ENCODE results near the gene CST1.
"Not testable (repeated sequence)": the region's sequence is repeated elsewhere in the genome, so short reads cannot be mapped to it uniquely, and the experiment has no call there.

CST1 gene

GRCh38 chr20:23748975-23749374, 1.8 kb downstream of the CST1 start:
- not testable (repeated sequence) for H3K27ac Mint-ChIP-seq; H3K4me1 Mint-ChIP-seq (ENCODE audit: low read depth); DNase-seq (ENCODE audit: low spot score); H3K4me3 Mint-ChIP-seq; H3K27me3 Mint-ChIP-seq (ENCODE audit: low read depth); H3K9me3 Mint-ChIP-seq; H3K36me3 Mint-ChIP-seq (ENCODE audit: low read depth)

- not testable (repeated sequence) for H3K4me3 Mint-ChIP-seq; H3K27me3 Mint-ChIP-seq (ENCODE audit: low read depth); DNase-seq (ENCODE audit: low spot score); H3K27ac Mint-ChIP-seq; H3K36me3 Mint-ChIP-seq (ENCODE audit: low read depth); H3K9me3 Mint-ChIP-seq; H3K4me1 Mint-ChIP-seq (ENCODE audit: low read depth)
Observed at GRCh38 chr20:23747551-23747950, 3.2 kb downstream of the CST1 start.

DNA sequence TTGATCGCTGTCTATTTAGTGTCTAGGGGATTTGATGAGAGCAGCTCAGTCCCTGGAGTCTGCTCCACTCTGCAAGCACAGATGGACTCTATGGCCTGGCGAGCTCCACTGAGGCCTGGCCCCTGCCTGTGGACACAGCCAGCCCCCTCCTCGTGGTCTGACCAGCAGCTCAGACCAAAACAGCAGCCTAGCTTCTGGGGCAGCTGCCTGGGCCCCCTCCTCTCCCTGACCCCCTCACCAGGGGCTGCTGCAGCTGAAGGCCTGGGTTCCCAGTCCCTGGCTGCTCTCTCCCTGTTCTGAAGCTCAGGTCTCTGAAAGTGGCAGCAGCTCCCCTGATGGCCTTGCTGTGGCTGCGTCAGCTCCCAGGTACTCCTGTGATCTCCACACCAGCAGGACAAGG, 3.6 kb downstream of the CST1 start:
- H3K27me3 Mint-ChIP-seq (ENCODE audit: low read depth), result not testable (repeated sequence)

GRCh38 chr20:23746321-23746720, 4.4 kb downstream of the CST1 start:
- no peak overlapping the region for H3K27ac Mint-ChIP-seq
- no peaks in the 10 kb centered on the region for H3K4me1 Mint-ChIP-seq (ENCODE audit: low read depth)
- H3K9me3 Mint-ChIP-seq, result no peaks in the 10 kb centered on the region

More for the DNA sequence above, 3.6 kb downstream of the CST1 start:
- not testable (repeated sequence) for H3K9me3 Mint-ChIP-seq; H3K36me3 Mint-ChIP-seq (ENCODE audit: low read depth); DNase-seq (ENCODE audit: low spot score); H3K4me3 Mint-ChIP-seq; H3K27ac Mint-ChIP-seq; H3K4me1 Mint-ChIP-seq (ENCODE audit: low read depth)

DNA sequence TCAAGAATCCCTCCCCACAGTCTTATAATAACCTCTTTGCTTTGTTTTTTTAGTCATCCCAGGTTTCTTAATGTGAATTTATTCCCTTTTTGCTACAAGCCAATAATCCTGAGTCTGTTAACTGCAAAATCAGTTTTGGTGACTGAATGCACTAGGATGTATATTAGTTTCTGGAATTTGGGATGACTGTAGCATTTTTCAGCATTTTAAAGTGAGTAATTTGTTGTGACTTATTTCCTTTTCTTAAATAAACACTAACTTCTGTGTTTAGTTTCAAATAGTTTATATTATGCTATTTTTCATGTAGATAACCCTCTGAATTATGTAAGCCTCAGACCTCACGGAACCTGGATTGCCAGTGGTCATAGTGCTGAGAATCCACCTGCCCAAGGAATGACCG, 5.5 kb downstream of the CST1 start:
- no peaks in the 10 kb centered on the region for H3K4me1 Mint-ChIP-seq (ENCODE audit: low read depth)
- no peaks in the 10 kb centered on the region for H3K9me3 Mint-ChIP-seq
- no peaks in the 10 kb centered on the region for H3K36me3 Mint-ChIP-seq (ENCODE audit: low read depth)
- no peak overlapping the region for H3K27ac Mint-ChIP-seq
- no peak overlapping the region for H3K4me3 Mint-ChIP-seq
- DNase-seq (ENCODE audit: low spot score), result no peak
- H3K27me3 Mint-ChIP-seq (ENCODE audit: low read depth), result no peaks in the 10 kb centered on the region

More at GRCh38 chr20:23746321-23746720, 4.4 kb downstream of the CST1 start:
- DNase-seq (ENCODE audit: low spot score), result no peak
- H3K36me3 Mint-ChIP-seq (ENCODE audit: low read depth), result no peaks in the 10 kb centered on the region
- no peak overlapping the region for H3K4me3 Mint-ChIP-seq
- no peaks in the 10 kb centered on the region for H3K27me3 Mint-ChIP-seq (ENCODE audit: low read depth)

- Mint-ChIP-seq H3K4me3 (no peak overlapping the region), H3K9me3 (no peaks in the 10 kb centered on the region), H3K4me1 (ENCODE audit: low read depth) (no peaks in the 10 kb centered on the region), H3K36me3 (ENCODE audit: low read depth) (no peaks in the 10 kb centered on the region), H3K27ac (no peak overlapping the region), H3K27me3 (ENCODE audit: low read depth) (no peaks in the 10 kb centered on the region)
- DNase-seq (ENCODE audit: low spot score), result no peak
Observed at GRCh38 chr20:23744817-23745216, 5.9 kb downstream of the CST1 start.

DNA sequence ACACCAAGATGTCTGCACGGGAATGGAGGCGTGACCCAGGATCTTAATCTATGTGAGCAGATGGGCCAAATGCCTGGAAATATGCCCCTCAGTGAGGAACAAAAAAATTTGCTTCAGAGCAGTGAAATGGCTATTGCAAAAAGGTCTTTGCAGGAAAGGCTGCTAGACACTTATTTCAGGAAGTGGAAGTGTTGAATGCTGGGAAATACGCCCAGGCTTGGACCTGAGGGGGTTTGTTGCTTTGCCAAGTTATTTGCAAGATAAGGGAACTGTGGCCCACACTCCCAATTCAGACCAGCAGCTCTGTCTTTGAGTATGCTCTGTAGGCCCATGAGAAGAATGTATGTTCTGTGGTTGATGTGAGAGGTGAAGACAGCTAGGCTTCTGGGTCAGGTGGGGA, 15.3 kb downstream of the CST1 start:
- not testable (repeated sequence) for DNase-seq (ENCODE audit: low spot score); H3K36me3 Mint-ChIP-seq (ENCODE audit: low read depth); H3K4me1 Mint-ChIP-seq (ENCODE audit: low read depth); H3K27ac Mint-ChIP-seq; H3K4me3 Mint-ChIP-seq; H3K9me3 Mint-ChIP-seq
- peaks cover 12% of the 10 kb centered on the region for H3K27me3 Mint-ChIP-seq (ENCODE audit: low read depth)

- DNase-seq (ENCODE audit: low spot score); H3K27ac Mint-ChIP-seq; H3K36me3 Mint-ChIP-seq (ENCODE audit: low read depth); H3K9me3 Mint-ChIP-seq; H3K4me1 Mint-ChIP-seq (ENCODE audit: low read depth); H3K4me3 Mint-ChIP-seq: not testable (repeated sequence)
- H3K27me3 Mint-ChIP-seq (ENCODE audit: low read depth), result peaks cover 12% of the 10 kb centered on the region
Observed at GRCh38 chr20:23734949-23735348, 15.8 kb downstream of the CST1 start.

GRCh38 chr20:23734440-23734839, 16.3 kb downstream of the CST1 start:
- H3K4me3 Mint-ChIP-seq; H3K9me3 Mint-ChIP-seq; H3K27ac Mint-ChIP-seq; H3K4me1 Mint-ChIP-seq (ENCODE audit: low read depth); DNase-seq (ENCODE audit: low spot score); H3K36me3 Mint-ChIP-seq (ENCODE audit: low read depth): not testable (repeated sequence)
- H3K27me3 Mint-ChIP-seq (ENCODE audit: low read depth), result peaks cover 12% of the 10 kb centered on the region

DNA sequence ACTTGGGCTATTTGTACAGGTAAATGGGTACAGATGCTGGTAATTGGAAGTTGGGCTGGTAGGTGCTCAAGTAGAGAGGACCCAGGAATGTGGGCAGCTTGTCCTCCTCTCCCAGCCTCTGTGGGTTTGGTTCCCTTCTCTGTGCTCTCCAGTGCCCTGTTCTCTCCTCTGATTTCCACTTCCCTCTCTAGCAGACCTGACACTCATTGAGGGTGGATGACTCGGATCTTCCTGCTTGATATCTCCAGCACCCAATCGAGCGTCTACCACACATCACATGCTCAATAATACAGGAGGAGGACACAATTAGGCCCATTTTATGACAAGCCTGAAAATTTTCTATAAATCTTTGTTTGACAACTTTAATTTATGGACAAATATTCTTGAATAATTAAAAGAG, 23.7 kb downstream of the CST1 start:
- H3K4me3 Mint-ChIP-seq, result no peak overlapping the region

GRCh38 chr20:23725102-23725501, 25.6 kb downstream of the CST1 start:
- Mint-ChIP-seq H3K27ac (no peak overlapping the region), H3K27me3 (ENCODE audit: low read depth) (peaks cover 3% of the 10 kb centered on the region), H3K9me3 (no peaks in the 10 kb centered on the region), H3K36me3 (ENCODE audit: low read depth) (no peaks in the 10 kb centered on the region), H3K4me1 (ENCODE audit: low read depth) (no peaks in the 10 kb centered on the region), H3K4me3 (no peak overlapping the region)
- DNase-seq (ENCODE audit: low spot score), result no peak

More for the DNA sequence above, 23.7 kb downstream of the CST1 start:
- Mint-ChIP-seq H3K4me1 (ENCODE audit: low read depth) (no peaks in the 10 kb centered on the region), H3K27ac (no peak overlapping the region), H3K27me3 (ENCODE audit: low read depth) (peaks cover 4% of the 10 kb centered on the region), H3K9me3 (no peaks in the 10 kb centered on the region), H3K36me3 (ENCODE audit: low read depth) (no peaks in the 10 kb centered on the region)
- no peak for DNase-seq (ENCODE audit: low spot score)

GRCh38 chr20:23723659-23724307, 27.0 kb downstream of the CST1 start:
- H3K36me3 Mint-ChIP-seq (ENCODE audit: low read depth); H3K27ac Mint-ChIP-seq; H3K4me1 Mint-ChIP-seq (ENCODE audit: low read depth); H3K27me3 Mint-ChIP-seq (ENCODE audit: low read depth); H3K9me3 Mint-ChIP-seq; H3K4me3 Mint-ChIP-seq: not testable (repeated sequence)
- peak; percentile 6 for DNase-seq (ENCODE audit: low spot score)

GRCh38 chr20:23722851-23723250, 27.9 kb downstream of the CST1 start:
- not testable (repeated sequence) for H3K27me3 Mint-ChIP-seq (ENCODE audit: low read depth); H3K27ac Mint-ChIP-seq; H3K4me3 Mint-ChIP-seq; H3K4me1 Mint-ChIP-seq (ENCODE audit: low read depth); DNase-seq (ENCODE audit: low spot score); H3K36me3 Mint-ChIP-seq (ENCODE audit: low read depth); H3K9me3 Mint-ChIP-seq

GRCh38 chr20:23721962-23722361, 28.8 kb downstream of the CST1 start:
- Mint-ChIP-seq H3K27ac (no peak overlapping the region), H3K27me3 (ENCODE audit: low read depth) (no peaks in the 10 kb centered on the region), H3K4me3 (no peak overlapping the region), H3K9me3 (no peaks in the 10 kb centered on the region), H3K4me1 (ENCODE audit: low read depth) (no peaks in the 10 kb centered on the region), H3K36me3 (ENCODE audit: low read depth) (no peaks in the 10 kb centered on the region)
- DNase-seq (ENCODE audit: low spot score), result no peak

GRCh38 chr20:23719351-23719750, 31.4 kb downstream of the CST1 start:
- not testable (repeated sequence) for H3K27ac Mint-ChIP-seq; H3K36me3 Mint-ChIP-seq (ENCODE audit: low read depth); H3K4me3 Mint-ChIP-seq; DNase-seq (ENCODE audit: low spot score); H3K9me3 Mint-ChIP-seq; H3K27me3 Mint-ChIP-seq (ENCODE audit: low read depth); H3K4me1 Mint-ChIP-seq (ENCODE audit: low read depth)
